GM21360 (cell line): ENCODE data around the gene SOX21.

Experiments
- ATAC-seq: cut with Tn5 transposase; IDR thresholded peaks from one replicate; pipeline ENCODE4 v1.9.1; 2021; ENCODE audit warnings: mild to moderate bottlenecking, moderate library complexity; ENCODE audit not compliant: unreplicated experiment

Gene SOX21

DNA sequence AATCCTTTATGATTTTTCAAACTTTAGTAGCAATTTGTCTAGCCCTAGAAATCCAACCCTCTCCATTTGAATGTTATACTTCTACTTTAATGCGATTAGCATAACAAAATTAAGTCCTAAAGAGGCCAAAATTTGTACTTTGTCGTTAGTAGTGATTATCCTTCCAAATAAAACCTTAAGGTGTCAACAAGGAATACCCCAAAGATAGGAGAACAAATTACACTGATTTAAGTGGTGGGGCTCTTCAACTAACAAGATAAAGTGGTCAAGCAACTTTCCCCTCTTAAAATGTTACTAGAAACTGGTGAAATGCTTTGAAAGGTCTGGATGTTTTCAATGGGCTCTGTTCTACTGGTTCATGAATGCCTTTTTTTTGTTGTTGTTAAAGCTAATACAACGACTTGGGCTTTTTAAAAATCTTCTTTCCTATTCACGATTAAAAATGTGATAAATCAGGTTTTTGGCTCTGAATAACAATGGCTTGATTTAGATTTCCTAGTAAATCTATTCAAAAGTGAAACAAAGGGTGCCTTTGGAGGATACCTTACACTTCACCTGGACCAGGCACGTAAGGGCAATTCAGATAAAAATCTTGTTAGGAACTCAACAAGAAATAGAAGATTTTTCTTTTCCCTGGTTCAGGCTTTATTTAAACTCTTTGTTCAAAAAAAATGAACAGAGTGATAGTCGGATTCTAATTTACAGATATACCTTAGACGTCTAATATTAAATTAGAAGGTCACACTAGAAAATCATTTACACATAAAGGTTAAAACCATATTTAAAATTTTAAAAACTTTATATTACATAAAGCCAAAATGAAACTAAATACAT, 3.1 kb downstream of the SOX21 start:
- ATAC-seq = no peak

DNA sequence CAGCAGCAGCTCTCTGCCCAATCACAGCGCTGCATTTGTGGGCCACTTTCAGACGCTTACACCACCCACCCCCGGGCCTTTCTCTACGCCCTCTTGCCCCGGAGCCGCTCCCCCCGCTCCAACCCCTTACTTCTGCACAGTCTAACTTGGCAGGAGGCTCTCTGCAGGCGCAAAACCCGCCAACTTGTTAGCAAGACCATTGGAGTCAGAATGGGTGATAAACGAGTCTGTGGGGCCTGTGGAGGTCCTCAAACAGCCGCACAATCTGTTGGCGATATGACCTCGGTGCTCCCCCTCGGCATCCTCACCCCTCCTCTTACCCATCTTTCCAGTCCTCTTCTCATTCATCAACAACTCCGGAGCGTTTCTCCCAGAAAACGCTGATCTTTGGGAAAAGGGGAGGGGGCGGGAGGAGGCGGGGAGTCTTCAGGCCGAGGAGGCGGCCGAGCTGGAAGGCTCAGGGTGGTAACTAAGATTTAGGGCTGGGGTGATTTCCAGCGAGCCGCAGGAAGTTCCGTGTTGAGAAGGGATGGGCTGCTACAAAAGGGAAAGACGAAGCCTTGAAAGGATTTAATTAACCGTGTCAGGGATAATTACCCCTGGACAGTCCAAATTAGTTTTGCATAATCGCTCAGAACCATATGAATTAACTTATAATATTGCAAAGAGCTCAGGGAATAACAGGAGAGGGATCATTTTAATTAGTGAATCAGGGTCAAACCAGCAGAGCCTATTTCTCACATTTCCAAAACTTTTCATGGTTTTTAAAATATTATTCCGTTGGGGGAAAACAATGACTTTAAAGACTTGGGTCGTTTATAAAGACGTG, 4.1 kb downstream of the SOX21 start:
- no peak for ATAC-seq

DNA sequence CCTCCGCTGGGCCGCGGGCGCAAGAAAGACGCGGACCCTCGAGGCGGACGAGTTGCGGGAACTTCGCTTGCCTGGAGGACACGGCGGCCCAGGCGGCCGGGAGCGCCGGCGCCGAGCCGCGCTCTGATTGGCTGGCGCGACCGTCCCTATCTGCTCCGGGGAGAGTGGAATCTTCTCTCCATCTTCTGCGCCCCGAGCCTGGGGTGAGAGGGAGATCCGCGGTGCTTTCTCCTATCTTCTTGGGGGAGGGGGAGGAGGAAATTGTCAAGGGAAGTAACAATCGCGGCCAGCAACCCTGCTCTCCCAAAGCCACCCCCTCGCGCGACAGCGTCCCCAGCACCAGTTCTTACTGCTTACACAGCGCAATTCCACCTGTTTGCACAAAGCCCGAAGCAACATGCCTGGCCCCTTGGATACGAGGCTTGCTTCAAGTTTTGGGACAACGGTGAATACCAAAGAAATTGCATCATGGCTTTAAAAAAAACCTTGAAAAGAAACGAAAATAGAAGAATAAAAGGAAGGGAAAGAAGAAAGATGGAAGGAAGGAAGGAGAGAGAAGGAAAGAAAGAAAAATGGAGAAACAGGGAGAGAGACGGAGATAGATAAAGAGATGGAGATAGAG, 4.8 kb downstream of the SOX21 start:
- no peak for ATAC-seq

DNA sequence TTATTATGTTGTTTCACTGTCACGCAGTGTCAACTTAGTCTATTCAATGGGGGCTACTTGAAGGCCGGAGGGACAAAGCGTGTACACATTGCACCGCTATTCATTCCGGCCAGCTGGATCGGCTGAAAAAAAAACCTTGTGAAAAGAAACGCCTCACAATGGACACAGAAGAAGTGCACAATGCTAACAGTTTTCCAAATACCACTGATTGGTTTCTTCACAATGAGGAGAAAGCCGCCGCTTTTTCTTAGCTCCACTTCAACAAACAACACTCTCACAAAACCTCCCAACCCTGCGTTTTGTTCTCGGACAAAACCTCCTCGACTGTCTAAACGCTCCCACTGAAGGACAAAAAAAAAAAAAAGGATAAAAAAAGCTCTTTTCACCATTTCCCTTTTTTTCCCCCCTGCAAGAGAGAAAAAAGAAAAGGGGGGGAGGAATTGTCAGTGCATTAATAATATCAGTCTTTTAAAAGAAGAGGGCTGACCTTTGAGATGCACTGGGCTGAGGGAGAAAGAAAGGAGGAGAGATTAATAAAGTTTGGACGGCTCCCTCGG, 5.4 kb downstream of the SOX21 start:
- ATAC-seq = no peak

DNA sequence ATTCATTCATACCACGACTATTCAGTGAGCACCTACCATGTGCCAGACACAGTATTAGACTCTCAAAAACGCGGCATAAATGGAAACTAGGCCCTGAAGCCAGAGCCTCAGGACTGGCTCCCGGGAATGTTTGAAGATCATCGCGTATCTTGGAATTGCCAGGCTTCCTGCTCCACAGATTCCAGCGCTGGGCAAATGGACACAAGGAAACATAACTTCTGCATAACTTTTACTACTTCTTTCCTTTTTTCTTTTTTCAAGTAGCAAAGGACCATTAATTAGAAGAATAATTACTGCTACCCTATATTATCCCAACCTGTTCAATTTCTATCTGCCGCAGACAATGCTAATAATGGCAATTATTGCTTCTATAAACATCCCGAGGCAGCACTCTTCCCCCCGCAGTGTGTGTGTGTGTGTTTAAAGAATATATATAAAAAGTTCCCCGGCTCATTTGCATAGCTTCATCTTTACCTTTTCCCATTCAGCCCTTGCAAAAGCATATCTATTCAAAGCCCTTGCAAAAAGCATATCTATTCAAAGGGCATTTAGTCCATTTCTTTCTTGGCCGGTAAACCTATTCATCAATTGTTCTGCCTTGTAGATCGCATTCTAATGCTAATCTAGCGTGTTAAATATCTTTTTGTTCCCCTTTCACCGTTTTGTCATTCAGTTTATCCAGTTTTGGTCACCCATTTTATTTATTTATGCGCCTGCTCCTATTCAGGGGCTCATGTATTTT, 6.1 kb downstream of the SOX21 start:
- ATAC-seq = no peak

DNA sequence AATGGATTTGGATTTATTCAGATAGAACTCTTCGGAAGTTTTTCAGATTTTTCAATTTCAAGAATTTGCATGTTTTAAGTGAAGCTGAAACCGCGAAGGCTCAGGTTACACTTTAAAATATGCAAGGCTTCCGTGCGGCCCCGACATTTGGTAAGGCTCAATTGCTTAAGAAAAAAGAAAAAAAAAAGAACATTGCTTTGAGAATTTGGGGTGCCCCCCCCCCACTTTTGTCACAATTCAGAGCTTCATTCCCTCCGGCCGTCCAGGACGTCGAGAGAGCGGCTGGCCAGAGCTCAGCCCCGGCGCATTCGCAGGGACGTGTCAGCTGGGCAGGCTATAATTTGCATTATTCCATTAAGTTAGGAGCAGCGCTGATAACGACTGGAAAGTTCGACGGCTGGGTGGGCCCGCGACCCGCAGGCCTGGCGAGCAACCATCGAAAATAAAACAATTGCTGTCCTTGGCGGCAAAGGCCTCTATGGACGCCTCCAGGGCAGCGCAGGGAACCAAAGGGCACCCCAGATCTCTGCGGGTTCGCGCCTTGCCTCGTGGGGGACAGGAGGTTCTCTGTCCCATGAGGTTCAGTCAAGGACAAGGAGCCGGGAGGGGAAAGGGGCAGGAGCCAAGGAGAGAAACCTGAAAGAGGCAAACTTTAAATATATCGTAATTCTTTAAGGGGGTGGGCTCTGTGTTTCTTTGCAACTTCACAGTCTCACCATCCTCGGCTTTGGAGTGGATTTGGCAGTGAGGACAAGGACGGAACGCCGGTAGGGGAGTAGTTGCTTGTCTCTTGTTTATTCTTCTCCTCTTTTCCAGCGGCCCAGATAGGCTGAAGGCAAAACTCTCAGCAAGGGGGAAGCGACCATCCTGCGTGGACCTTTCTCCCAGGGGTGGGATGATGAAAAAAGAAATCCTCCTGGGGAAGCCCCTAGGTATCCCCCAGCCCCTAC, 7.0 kb downstream of the SOX21 start:
- ATAC-seq = no peak

DNA sequence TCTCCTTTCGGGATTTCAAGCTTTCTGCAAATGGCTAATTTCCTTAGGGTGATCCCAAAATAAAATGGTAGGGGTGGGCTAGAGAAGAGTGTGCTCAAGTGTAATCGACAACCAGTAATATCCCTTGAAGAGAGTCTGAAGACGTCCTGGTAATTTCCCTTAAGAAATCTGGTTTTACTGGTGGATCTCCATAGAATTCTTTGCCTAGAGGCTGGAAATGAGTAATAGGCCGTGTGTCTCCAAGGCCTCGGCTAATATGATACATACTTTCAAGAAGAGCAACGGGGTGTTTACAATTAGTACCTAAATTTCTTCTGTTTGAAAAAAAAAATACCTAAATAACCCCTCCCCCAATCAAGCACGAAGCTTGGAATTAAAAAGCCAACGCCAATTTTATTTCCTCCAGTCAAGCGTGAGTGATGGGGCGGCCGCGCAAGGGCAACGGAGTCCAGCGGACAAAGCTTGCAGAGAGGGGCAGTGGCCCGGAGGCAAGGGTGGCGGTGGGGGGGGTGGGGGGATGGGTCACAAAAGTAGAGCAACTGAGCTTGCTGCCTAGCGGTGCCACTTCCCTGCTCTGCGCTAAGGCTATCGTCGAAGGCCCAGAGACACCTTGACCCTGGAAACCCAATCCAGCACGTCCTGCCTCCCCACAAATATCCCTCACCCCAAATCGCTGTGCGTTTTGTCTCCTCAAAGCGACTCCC, 7.8 kb downstream of the SOX21 start:
- no peak for ATAC-seq

DNA sequence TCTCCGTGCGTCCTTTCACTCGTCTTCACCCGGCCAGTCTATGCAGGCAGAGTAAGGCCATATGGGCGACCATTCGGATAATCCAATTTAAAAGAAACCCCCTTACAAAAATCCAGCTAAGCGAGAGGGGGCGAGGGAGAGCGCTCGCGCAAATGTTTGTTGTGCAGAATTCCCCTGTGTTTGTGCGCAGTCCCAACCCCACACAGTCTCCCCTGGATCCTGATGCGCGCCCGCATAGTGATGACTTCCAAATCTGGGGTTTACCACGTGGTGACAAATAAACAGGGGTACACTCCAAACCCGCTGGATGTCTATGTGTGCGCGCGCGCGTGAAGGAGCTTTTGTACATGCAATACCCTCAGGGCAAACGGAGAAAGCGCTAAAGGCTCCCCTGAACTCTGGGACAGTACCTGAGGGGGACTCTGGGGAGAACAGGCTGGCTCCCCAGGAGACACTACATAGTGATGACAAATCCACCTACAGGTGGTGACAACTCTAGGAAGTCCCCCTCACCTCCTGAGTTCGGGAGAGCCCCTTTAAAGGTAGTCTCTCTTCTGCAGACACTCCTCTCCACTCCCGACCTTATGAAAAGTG, 8.5 kb downstream of the SOX21 start:
- ATAC-seq = no peak

DNA sequence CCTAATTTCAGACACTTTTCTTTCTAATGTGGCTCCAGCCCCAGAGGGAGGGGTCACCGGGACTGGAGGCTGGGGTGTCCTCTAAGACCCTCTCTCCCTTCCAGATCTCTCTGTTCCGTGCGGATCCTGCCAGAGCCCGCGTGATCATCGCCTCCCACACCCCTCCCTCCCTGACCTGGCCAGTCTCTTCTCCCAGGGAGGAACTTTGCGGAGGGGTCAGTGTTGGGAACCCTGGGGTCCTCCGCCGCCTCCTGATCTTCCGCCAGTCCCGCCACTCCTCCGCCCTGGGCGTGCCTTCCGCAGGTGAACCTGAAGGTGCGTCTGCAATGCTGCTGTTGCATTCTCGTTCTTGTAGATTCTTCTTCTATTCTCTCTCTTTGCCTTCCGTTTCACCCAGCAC, 9.1 kb downstream of the SOX21 start:
- ATAC-seq = no peak

DNA sequence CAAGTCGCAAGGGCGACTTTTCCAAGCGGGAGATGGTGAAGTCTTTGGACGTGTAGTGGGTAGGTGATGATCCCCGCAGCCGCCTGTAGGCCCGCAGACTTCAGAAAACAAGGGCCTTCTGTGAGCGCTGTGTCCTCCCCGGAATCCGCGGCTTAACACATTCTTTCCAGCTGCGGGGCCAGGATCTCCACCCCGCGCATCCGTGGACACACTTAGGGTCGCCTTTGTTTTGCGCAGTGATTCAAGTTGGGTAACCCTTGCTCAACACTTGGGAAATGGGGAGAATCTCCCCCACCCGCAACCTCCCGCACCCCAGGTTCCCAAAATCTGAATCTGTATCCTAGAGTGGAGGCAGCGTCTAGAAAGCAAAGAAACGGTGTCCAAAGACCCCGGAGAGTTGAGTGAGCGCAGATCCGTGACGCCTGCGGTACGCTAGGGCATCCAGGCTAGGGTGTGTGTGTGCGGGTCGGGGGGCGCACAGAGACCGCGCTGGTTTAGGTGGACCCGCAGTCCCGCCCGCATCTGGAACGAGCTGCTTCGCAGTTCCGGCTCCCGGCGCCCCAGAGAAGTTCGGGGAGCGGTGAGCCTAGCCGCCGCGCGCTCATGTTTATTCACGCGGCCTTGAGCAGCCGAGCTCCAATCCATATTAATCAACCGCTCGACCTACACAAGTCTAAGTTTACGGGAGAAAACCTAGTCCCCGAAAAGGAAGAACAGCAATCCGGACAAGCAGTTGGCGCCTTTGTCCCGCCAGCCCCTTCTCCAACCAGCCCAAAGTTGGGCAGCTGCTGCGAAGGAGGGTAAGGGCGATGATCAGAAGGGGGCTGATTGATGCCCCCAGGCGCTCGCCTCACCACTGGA, 9.9 kb downstream of the SOX21 start:
- no peak for ATAC-seq

DNA sequence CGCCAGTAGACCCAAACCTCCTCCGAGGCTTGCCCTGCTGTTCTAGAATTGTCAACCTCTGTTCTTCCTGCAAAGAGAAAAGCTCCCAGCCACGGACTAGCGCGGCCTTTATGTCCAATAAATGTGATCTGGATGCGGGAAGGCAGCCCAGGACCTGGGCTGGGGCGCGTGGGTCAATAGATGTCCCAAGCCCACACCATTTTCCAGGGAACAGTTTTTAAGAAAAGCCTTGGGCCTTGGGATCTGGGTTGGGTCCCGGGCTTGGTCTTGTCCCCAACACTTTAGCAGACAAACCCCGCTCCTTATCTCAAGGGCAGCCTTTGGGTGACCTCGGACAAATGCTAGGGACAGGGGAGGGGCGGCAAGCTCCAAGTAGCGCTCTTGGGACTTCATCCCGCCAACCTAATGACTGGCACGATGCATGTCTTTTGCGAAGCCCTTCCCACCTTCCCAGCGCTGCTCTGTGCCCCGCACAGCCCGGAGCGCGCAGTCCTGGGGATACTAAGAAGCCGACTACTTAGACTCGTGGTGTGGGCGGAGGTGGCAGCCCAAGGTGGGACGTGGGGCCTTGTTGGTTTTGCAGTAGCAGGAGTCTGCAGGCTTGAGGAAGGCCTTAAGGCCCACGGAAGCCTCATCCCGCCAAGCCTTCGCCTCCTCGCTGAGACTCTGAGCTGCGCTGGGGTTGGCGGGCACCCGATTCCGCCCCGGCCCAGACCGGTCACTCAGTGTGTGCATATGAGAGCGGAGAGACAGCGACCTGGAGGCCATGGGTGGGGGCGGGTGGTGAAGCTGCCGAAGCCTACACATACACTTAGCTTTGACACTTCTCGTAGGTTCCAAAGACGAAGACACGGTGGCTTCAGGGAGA, 10.8 kb downstream of the SOX21 start:
- ATAC-seq = no peak

DNA sequence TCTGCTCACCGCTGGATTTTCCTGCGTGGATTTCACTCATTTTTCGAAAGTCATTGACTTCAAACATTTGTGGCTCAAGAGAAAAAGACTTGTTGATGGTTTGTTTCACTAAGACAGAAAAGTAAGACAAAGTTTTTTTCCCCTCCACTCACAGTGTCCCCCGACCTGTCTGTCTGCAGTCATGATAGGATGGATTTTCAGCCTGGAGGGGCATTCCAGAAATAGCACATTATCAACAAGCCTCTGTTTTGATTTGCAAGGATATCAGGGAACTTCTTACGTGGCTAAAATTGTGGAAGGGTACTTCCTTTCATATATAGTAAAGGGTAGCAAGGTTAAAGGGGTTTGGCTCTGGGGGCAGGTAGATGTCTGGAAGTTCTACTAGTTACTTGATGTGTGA, 11.8 kb downstream of the SOX21 start:
- no peak for ATAC-seq

DNA sequence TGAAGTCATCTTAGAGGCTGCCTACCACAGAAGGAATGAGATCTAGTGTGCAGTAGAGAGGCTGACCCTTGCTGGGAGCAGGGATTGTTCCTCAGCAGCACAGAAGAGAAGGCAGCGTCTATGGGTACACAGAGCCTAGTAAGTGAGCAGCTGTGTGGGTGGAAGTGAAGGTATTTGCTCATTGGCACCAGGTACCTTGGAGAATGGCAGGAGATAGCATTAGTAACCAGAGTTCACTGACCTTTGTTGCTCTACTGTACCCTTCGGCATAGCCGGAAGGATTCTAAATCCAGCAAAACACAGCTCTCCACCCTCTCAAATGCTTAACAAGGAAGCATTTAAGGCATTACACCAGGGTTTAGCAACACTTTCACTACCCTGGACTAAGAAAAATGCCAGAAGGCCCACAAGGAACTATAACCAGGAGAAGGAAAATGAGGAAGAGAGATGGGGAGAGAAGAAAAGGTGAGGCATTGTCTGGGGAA, 12.3 kb downstream of the SOX21 start:
- no peak for ATAC-seq

DNA sequence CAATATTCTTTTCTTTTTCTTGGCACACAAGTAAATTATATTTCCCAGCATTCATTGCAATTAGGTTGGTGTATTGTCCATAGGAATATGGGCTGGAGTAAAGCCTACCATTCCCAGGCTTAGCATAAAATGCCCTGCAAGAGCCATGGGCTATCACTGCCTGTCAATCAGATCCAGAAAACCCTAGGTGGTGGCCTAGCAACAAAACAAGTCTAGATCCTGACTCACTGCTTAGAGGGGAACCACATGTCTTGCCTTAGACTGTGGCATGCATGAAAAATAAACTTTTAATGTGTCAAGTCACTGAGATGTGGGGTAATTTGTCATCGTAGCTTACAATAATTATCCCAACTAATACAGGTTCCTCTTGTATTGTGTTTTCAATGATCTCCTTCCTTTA, 16.2 kb downstream of the SOX21 start:
- no peak for ATAC-seq

DNA sequence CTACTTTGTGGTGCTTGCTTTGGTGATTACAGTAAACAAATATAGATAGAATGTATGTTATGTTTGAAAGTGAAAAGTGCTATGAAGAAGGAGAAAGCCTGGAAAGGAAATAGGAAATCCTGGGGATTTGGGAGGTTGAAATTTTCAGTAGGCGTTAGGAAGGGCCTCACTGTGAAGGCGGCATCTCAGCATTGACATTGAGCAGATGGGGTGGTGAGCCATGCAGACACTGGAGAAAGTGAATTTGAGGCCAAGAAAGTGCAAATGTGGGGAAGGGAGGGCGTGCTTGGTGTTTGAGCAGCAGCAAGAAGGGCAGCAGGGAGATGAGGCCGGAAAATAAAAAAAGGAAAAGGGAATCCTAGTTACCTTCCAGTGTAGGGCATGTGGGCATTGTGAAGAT, 20.3 kb downstream of the SOX21 start:
- no peak for ATAC-seq

DNA sequence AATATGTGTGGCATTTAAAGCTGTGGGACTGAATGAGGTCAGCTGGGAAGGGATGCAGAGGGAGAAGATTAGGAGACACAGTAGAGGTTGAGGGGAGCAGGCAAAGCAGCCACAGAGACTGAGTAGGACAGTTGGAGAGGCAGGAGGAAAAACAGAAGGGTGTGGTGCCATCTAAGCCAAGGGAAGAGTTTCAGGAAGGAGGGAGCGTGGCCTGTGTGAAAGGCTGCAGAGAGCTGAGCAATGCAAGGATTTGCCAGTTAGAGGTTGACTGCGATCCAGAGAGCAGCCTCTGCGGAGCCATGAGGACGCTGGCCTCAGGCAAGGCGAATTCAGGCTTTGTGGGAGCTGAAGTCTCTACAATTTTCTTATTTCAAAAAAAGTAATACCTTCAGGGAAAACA, 28.9 kb downstream of the SOX21 start:
- no peak for ATAC-seq

DNA sequence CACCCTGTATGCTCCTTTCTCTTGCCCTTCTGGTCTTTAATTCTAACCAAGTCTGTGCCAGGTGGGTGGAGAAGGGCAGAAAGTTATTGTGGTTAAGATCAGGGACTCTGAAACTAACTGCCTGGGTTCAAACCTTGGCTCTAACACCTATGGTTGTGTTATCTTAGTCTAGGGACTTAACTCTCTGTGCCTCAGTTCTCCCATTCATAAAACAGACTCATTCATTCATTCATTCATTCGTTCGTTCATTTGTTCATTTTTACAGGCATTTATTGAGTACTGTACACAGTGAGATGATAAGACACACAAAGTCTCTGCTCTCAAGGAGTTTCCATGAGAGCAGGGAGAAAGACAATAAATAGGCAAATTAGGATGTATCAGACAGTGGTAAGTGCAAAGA, 30.1 kb downstream of the SOX21 start:
- no peak for ATAC-seq
